GM23338 (cell line): ENCODE measurements around the gene OOSP4B. TPM values are rescaled to one million over a fixed set of nuclear protein-coding genes. Genes with fewer than 3 reads are reported as not detected.
"Not testable (repeated sequence)": the region's sequence is repeated elsewhere in the genome, so short reads cannot be mapped to it uniquely, and the experiment has no call there.

ENCODE experiments used
- ATAC-seq: fragments of 200-7000 bp; cut with Tn5 transposase; 3 replicates; pipeline ENCODE4 v1.9.1; 2020
- DNase-seq: peaks from one replicate; pipeline ENCODE4 v3.0.0-alpha.2; 2015; ENCODE audit warnings: low spot score
- H2AFZ ChIP-seq: fragments of 200-600 bp; sonication (generic); 2 replicates; pipeline ENCODE4 v1.8.0; 2016; ENCODE audit warnings: antibody characterized with exemption, mild to moderate bottlenecking, moderate library complexity
- H3F3A ChIP-seq: fragments of 200-600 bp; sonication (generic); replicated peaks from 2 replicates; pipeline ENCODE4 v1.8.0; 2017; ENCODE audit warnings: antibody characterized with exemption, mixed run types, low read depth
- H3K27ac ChIP-seq: fragments of 200-600 bp; sonication (generic); 2 replicates; pipeline ENCODE4 v1.6.1; 2016; ENCODE audit warnings: low read depth
- H3K27me3 ChIP-seq: fragments of 200-600 bp; sonication (generic); 2 replicates; pipeline ENCODE4 v1.8.0; 2016; ENCODE audit warnings: mild to moderate bottlenecking, mixed run types, moderate library complexity; ENCODE audit not compliant: insufficient read depth
- H3K36me3 ChIP-seq: fragments of 200-600 bp; sonication (generic); 2 replicates; pipeline ENCODE4 v1.8.0; 2016; ENCODE audit warnings: mild to moderate bottlenecking; ENCODE audit not compliant: insufficient read depth
- H3K4me1 ChIP-seq: fragments of 200-600 bp; sonication (generic); 2 replicates; pipeline ENCODE4 v1.8.0; 2016; ENCODE audit warnings: mild to moderate bottlenecking, moderate library complexity; ENCODE audit not compliant: insufficient read depth
- H3K4me2 ChIP-seq: fragments of 200-600 bp; sonication (generic); 2 replicates; pipeline ENCODE4 v1.7.1; 2017; ENCODE audit warnings: mixed run types
- H3K4me3 ChIP-seq: fragments of 200-600 bp; sonication (generic); 2 replicates; pipeline ENCODE4 v1.6.1; 2016; ENCODE audit warnings: mixed run types
- H3K79me2 ChIP-seq: fragments of 200-600 bp; sonication (generic); replicated peaks from 2 replicates; pipeline ENCODE4 v1.8.0; 2017; ENCODE audit warnings: mild to moderate bottlenecking; ENCODE audit not compliant: insufficient read depth
- H3K9me2 ChIP-seq: fragments of 200-600 bp; sonication (generic); 2 replicates; pipeline ENCODE4 v1.8.0; 2017; ENCODE audit not compliant: insufficient read depth
- H4K20me1 ChIP-seq: fragments of 200-600 bp; sonication (generic); replicated peaks from 2 replicates; pipeline ENCODE4 v1.8.0; 2017; ENCODE audit warnings: mild to moderate bottlenecking; ENCODE audit not compliant: insufficient read depth
- H3K27ac Mint-ChIP-seq: 2 replicates; pipeline ENCODE4 v1.8.0; 2020; ENCODE audit warnings: inconsistent platforms, mild to moderate bottlenecking, moderate library complexity, mixed read lengths
- H3K27me3 Mint-ChIP-seq: 3 replicates; pipeline ENCODE4 v1.8.0; 2022; ENCODE audit warnings: low read depth, mild to moderate bottlenecking, moderate library complexity, mixed read lengths, inconsistent platforms; ENCODE audit not compliant: insufficient read depth, poor library complexity
- H3K36me3 Mint-ChIP-seq: 3 replicates; pipeline ENCODE4 v1.8.0; 2021; ENCODE audit warnings: low read depth, mild to moderate bottlenecking, inconsistent platforms, moderate library complexity, mixed read lengths
- H3K4me1 Mint-ChIP-seq: 3 replicates; pipeline ENCODE4 v1.8.0; 2020; ENCODE audit warnings: mild to moderate bottlenecking, inconsistent platforms, mixed read lengths
- H3K4me3 Mint-ChIP-seq: 3 replicates; pipeline ENCODE4 v1.8.0; 2021; ENCODE audit warnings: moderate library complexity, mild to moderate bottlenecking, inconsistent platforms, mixed read lengths
- H3K9me3 Mint-ChIP-seq: 3 replicates; pipeline ENCODE4 v1.8.0; 2020; ENCODE audit warnings: moderate library complexity, mild to moderate bottlenecking, inconsistent platforms, mixed read lengths
- CREB1 ChIP-seq: fragments of 250-450 bp; sonication (Bioruptor Pico); IDR thresholded peaks from 2 replicates; pipeline ENCODE4 v1.5.0; 2020; ENCODE audit warnings: low read depth, mild to moderate bottlenecking, moderate library complexity
- EZH2 ChIP-seq: fragments of 200-600 bp; sonication (generic); IDR thresholded peaks from one replicate; pipeline ENCODE4 v1.8.0; 2017; ENCODE audit warnings: antibody characterized with exemption, mild to moderate bottlenecking, low read depth; ENCODE audit not compliant: unreplicated experiment
- JUNB ChIP-seq: IDR thresholded peaks from one replicate; pipeline ENCODE4 v1.6.1; 2016; ENCODE audit warnings: antibody characterized with exemption; ENCODE audit not compliant: unreplicated experiment
- NANOG ChIP-seq: IDR thresholded peaks from 2 replicates; pipeline ENCODE4 v1.6.1; 2016; ENCODE audit warnings: antibody characterized with exemption, borderline replicate concordance
- STAT1 ChIP-seq: IDR thresholded peaks from one replicate; pipeline ENCODE4 v1.6.1; 2016; ENCODE audit warnings: antibody characterized with exemption; ENCODE audit not compliant: unreplicated experiment
- ZNF114 ChIP-seq: fragments of 250-450 bp; sonication (Bioruptor Pico); IDR thresholded peaks from 2 replicates; pipeline ENCODE4 v1.5.0; 2020; ENCODE audit warnings: mild to moderate bottlenecking, moderate library complexity
- ZNF331 ChIP-seq: fragments of 250-450 bp; sonication (Bioruptor Pico); IDR thresholded peaks from 2 replicates; pipeline ENCODE4 v1.5.0; 2020; ENCODE audit warnings: low read depth, mild to moderate bottlenecking, moderate library complexity
- polyA plus RNA-seq: library from polyadenylated mRNA; unstranded; fragments of >200 nt; fragmentation: Nextera tagmentation; extraction: Ambion mirVana; gene quantifications from 2 replicates; pipeline ENCODE4 v1.2.1, GENCODE V29; 2016
- total RNA-seq: library from RNA; depleted of rRNA; stranded (reverse); fragments of >200 nt; shearing (Covaris generic); gene quantifications from 2 replicates; pipeline ENCODE4 v1.2.3, GENCODE V29; 2014
- TF ChIP-seq, protein P1 (sequence below), 2 experiments: fragments of 200-600 bp in 1 of 2; sonication (generic) in 1 of 2; conservative IDR thresholded peaks; 2 replicates each; pipeline versions ENCODE4 v1.5.1 to v1.6.1; 2016 to 2017; ENCODE audit warnings: antibody characterized with exemption in 2 of 2, low read depth in 2 of 2, mild to moderate bottlenecking in 2 of 2, moderate library complexity in 1 of 2
- TF ChIP-seq, protein P2 (sequence below): IDR thresholded peaks from one replicate; pipeline ENCODE4 v1.6.1; 2018; ENCODE audit warnings: antibody characterized with exemption; ENCODE audit not compliant: unreplicated experiment
- TF ChIP-seq, protein P3 (sequence below): IDR thresholded peaks from 2 replicates; pipeline ENCODE4 v1.6.1; 2016; ENCODE audit warnings: antibody characterized with exemption

OOSP4B gene
- total and polyA plus RNA-seq, 2 experiments from 2014 or later, result not detected

DNA sequence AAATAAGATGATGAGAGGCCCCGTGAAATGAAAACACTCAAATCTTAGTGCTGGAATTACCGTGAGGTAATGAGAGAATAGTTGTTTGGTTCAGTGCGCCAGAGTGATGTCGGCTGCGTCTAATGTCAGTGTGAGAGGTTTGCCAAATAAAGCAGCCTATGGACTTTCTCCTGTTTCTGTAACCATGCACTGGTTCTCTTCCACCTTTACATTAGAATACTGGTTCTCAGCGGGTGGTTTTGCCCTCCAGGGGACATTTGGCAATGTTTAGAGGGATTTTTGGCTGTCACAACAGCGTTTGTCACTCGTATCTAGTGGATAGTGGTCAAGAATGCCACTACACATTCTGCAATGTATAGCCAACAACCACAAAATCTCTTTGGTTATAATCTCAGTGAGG, 1.1 kb downstream of the OOSP4B start:
- Mint-ChIP-seq H3K9me3 (peaks cover 4% of the 10 kb centered on the region; the same call in 2 of the 3 replicates), H3K27me3 (peaks cover 3% of the 10 kb centered on the region), H3K36me3 (peaks cover 8% of the 10 kb centered on the region; the same call in 2 of the 3 replicates), H3K4me3 (no peak overlapping the region), H3K27ac (no peak overlapping the region), H3K4me1 (peaks cover 7% of the 10 kb centered on the region; the same call in 2 of the 3 replicates)
- no peaks in the 10 kb centered on the region for H3K36me3 ChIP-seq
- no peaks in the 10 kb centered on the region for H3K79me2 ChIP-seq
- H3K4me1 ChIP-seq, result peaks cover 9% of the 10 kb centered on the region; the same call in 1 of the 2 replicates
- no peaks in the 10 kb centered on the region for H3K27me3 ChIP-seq
- H4K20me1 ChIP-seq, result no peaks in the 10 kb centered on the region
- no peaks in the 10 kb centered on the region for H3F3A ChIP-seq
- ATAC-seq, result peak; percentile 64
- H2AFZ ChIP-seq, result no peak overlapping the region
- H3K9me2 ChIP-seq, result no peaks in the 10 kb centered on the region
- H3K4me3 ChIP-seq, result no peak overlapping the region
- H3K27ac ChIP-seq, result no peak overlapping the region
- no peak for TF ChIP-seq NANOG
- H3K4me2 ChIP-seq, result no peak overlapping the region
- peak; percentile 48 for DNase-seq

DNA sequence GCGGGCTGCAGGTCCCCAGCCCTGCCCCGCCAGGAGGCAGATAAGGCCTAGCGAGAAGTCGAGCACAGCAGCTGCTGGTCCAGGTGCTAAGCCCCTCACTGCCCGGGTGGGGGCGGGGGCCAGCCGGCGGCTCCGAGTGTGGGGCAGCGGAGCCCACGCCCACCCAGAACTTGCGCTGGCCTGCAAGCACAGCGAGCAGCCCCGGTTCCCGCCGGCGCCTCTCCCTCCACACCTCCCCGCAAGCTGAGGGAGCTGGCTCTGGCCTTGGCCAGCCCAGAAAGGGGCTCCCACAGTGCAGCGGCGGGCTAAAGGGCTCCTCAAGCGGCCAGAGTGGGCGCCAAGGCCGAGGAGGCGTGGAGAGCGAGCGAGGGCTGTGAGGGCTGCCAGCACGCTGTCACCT, 3.4 kb downstream of the OOSP4B start:
- H3K4me2 ChIP-seq, H3K4me3 ChIP-seq, H3K36me3 ChIP-seq, H3K36me3 Mint-ChIP-seq, H3K4me1 ChIP-seq, H3K9me3 Mint-ChIP-seq, H3K27ac Mint-ChIP-seq, H3K9me2 ChIP-seq, DNase-seq, H3K4me3 Mint-ChIP-seq, H2AFZ ChIP-seq, ATAC-seq, H3K4me1 Mint-ChIP-seq, H3K27me3 Mint-ChIP-seq, H4K20me1 ChIP-seq, H3F3A ChIP-seq, H3K27me3 ChIP-seq, H3K27ac ChIP-seq, H3K79me2 ChIP-seq: not testable (repeated sequence)

DNA sequence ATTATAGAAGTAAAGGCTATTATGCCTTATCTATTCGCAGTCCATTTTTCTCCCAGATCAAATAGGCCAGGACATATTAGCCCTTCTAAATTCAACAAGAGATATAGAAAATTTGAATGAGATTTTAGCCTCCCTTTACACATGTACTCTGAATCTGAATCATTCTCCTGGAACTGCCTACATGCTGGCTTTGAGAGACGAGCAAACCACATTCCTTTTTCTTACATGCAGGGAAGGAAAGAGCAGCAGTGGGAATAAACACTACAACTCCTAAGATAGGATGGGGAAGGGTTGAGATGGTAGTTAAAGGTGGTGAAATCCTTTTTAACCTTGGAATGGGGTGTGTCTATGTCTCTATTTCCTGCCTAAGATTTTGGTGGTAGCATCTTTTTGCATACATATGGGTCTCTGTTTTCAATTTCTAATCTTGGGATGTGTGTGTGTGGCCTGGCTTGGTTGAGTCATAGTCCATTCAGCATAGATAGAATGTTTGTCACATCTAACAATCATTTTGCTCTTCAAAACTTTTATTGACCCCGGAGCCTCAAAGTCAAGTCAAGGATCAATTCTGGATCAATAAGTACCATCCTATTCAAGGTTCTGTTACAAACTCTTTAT, 12.1 kb downstream of the OOSP4B start:
- H3F3A ChIP-seq, result no peaks in the 10 kb centered on the region
- no peak overlapping the region for H3K27ac ChIP-seq
- no peak overlapping the region for H3K27ac Mint-ChIP-seq
- H3K36me3 Mint-ChIP-seq, result no peaks in the 10 kb centered on the region
- no peaks in the 10 kb centered on the region for H3K27me3 Mint-ChIP-seq
- no peaks in the 10 kb centered on the region for H3K4me1 ChIP-seq
- DNase-seq (no peak), ATAC-seq (no peak)
- H3K79me2 ChIP-seq, result no peaks in the 10 kb centered on the region
- no peak overlapping the region for H3K4me3 ChIP-seq
- H3K9me2 ChIP-seq, result no peaks in the 10 kb centered on the region
- no peaks in the 10 kb centered on the region for H3K4me1 Mint-ChIP-seq
- no peak overlapping the region for H3K4me2 ChIP-seq
- H4K20me1 ChIP-seq, result no peaks in the 10 kb centered on the region
- H2AFZ ChIP-seq, result no peak overlapping the region; the same call in 1 of the 2 replicates
- no peaks in the 10 kb centered on the region; the same call in 2 of the 3 replicates for H3K9me3 Mint-ChIP-seq
- no peaks in the 10 kb centered on the region for H3K36me3 ChIP-seq
- no peak overlapping the region for H3K4me3 Mint-ChIP-seq
- H3K27me3 ChIP-seq, result no peaks in the 10 kb centered on the region
- TF ChIP-seq, protein P1, sequence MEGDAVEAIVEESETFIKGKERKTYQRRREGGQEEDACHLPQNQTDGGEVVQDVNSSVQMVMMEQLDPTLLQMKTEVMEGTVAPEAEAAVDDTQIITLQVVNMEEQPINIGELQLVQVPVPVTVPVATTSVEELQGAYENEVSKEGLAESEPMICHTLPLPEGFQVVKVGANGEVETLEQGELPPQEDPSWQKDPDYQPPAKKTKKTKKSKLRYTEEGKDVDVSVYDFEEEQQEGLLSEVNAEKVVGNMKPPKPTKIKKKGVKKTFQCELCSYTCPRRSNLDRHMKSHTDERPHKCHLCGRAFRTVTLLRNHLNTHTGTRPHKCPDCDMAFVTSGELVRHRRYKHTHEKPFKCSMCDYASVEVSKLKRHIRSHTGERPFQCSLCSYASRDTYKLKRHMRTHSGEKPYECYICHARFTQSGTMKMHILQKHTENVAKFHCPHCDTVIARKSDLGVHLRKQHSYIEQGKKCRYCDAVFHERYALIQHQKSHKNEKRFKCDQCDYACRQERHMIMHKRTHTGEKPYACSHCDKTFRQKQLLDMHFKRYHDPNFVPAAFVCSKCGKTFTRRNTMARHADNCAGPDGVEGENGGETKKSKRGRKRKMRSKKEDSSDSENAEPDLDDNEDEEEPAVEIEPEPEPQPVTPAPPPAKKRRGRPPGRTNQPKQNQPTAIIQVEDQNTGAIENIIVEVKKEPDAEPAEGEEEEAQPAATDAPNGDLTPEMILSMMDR (conservative IDR thresholded peaks at IDR 0.05; ENCODE audit: low read depth in 2 of 2), result no peak
- TF ChIP-seq CREB1 (no peak), JUNB (no peak), STAT1 (no peak), EZH2 (no peak), ZNF114 (CRISPR knock-in tag) (no peak), ZNF331 (CRISPR knock-in tag) (no peak), NANOG (no peak)
- TF ChIP-seq, protein P2, sequence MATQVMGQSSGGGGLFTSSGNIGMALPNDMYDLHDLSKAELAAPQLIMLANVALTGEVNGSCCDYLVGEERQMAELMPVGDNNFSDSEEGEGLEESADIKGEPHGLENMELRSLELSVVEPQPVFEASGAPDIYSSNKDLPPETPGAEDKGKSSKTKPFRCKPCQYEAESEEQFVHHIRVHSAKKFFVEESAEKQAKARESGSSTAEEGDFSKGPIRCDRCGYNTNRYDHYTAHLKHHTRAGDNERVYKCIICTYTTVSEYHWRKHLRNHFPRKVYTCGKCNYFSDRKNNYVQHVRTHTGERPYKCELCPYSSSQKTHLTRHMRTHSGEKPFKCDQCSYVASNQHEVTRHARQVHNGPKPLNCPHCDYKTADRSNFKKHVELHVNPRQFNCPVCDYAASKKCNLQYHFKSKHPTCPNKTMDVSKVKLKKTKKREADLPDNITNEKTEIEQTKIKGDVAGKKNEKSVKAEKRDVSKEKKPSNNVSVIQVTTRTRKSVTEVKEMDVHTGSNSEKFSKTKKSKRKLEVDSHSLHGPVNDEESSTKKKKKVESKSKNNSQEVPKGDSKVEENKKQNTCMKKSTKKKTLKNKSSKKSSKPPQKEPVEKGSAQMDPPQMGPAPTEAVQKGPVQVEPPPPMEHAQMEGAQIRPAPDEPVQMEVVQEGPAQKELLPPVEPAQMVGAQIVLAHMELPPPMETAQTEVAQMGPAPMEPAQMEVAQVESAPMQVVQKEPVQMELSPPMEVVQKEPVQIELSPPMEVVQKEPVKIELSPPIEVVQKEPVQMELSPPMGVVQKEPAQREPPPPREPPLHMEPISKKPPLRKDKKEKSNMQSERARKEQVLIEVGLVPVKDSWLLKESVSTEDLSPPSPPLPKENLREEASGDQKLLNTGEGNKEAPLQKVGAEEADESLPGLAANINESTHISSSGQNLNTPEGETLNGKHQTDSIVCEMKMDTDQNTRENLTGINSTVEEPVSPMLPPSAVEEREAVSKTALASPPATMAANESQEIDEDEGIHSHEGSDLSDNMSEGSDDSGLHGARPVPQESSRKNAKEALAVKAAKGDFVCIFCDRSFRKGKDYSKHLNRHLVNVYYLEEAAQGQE, result no peak
- TF ChIP-seq, protein P3, sequence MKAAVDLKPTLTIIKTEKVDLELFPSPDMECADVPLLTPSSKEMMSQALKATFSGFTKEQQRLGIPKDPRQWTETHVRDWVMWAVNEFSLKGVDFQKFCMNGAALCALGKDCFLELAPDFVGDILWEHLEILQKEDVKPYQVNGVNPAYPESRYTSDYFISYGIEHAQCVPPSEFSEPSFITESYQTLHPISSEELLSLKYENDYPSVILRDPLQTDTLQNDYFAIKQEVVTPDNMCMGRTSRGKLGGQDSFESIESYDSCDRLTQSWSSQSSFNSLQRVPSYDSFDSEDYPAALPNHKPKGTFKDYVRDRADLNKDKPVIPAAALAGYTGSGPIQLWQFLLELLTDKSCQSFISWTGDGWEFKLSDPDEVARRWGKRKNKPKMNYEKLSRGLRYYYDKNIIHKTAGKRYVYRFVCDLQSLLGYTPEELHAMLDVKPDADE, result no peak
